IgD-negative memory B cell (primary cell): Measurements from ENCODE around the gene STMN3. TPM values are rescaled to one million over a fixed set of nuclear protein-coding genes. Genes with fewer than 3 reads are reported as not detected.

Source experiments
- H3K27ac Mint-ChIP-seq, 3 donors: one replicate each; pipeline ENCODE4 v1.8.0; 2020 to 2022; ENCODE audit warnings: mild to moderate bottlenecking in 3 of 3, mixed read lengths in 3 of 3, moderate library complexity in 1 of 3
- H3K27me3 Mint-ChIP-seq: one replicate; pipeline ENCODE4 v1.8.0; 2021; ENCODE audit warnings: mixed read lengths
- H3K36me3 Mint-ChIP-seq: one replicate; pipeline ENCODE4 v1.8.0; 2020; ENCODE audit warnings: mild to moderate bottlenecking, mixed read lengths
- H3K4me1 Mint-ChIP-seq, 3 donors: one replicate each; pipeline ENCODE4 v1.8.0; 2020 to 2022; ENCODE audit warnings: mixed read lengths in 3 of 3, mild to moderate bottlenecking in 1 of 3
- H3K4me3 Mint-ChIP-seq, 4 donors: one replicate each; pipeline ENCODE4 v1.8.0; 2020 to 2022; ENCODE audit warnings: mild to moderate bottlenecking in 4 of 4, mixed read lengths in 4 of 4, moderate library complexity in 3 of 4
- H3K9me3 Mint-ChIP-seq, 3 donors: one replicate each; pipeline ENCODE4 v1.8.0; 2020 to 2021; ENCODE audit warnings: mixed read lengths in 3 of 3, mild to moderate bottlenecking in 1 of 3
- polyA plus RNA-seq: library from polyadenylated mRNA; unstranded; fragments of 300-500 nt; fragmentation: Illumina TruSeq; gene quantifications from one replicate; pipeline ENCODE4 v1.2.3, GENCODE V29; 2021

Gene STMN3
- polyA plus RNA-seq, 1 donor from 2014 or later: 2.7 TPM

GRCh38 chr20:63628246-63628975 lies 24.8 kb downstream of the STMN3 start:
- Mint-ChIP-seq H3K27ac (peak overlapping the region; percentile 55 to 97 (median 89)), H3K9me3 (no peaks in the 10 kb centered on the region), H3K4me3 (peak overlapping the region; percentile 91 to 98 (median 95)), H3K36me3 (peaks cover 9% of the 10 kb centered on the region), H3K27me3 (no peaks in the 10 kb centered on the region), H3K4me1 (peaks cover 21 to 33% (median 23%) of the 10 kb centered on the region in 3 donors)

- Mint-ChIP-seq H3K27me3 (no peaks in the 10 kb centered on the region), H3K4me1 (peaks cover 22 to 30% (median 25%) of the 10 kb centered on the region in 3 donors), H3K4me3 (peak overlapping the region; percentile 91 to 98 (median 96)), H3K9me3 (no peaks in the 10 kb centered on the region), H3K27ac (peak overlapping the region; percentile 55 to 97 (median 89)), H3K36me3 (peaks cover 9% of the 10 kb centered on the region)
These were observed 25.4 kb downstream of the STMN3 start for GRCh38 chr20:63627751-63628245.

GRCh38 chr20:63627129-63627750 lies 26.0 kb downstream of the STMN3 start:
- peak overlapping the region; percentile 91 to 98 (median 96) for H3K4me3 Mint-ChIP-seq
- H3K27ac Mint-ChIP-seq: peak overlapping the region; percentile 77 to 89 (median 89)
- H3K4me1 Mint-ChIP-seq: peaks cover 23 to 29% (median 27%) of the 10 kb centered on the region in 3 donors
- H3K36me3 Mint-ChIP-seq: peaks cover 9% of the 10 kb centered on the region
- no peaks in the 10 kb centered on the region for H3K9me3 Mint-ChIP-seq
- no peaks in the 10 kb centered on the region for H3K27me3 Mint-ChIP-seq

- Mint-ChIP-seq H3K36me3 (peaks cover 9% of the 10 kb centered on the region), H3K4me1 (peaks cover 20 to 28% (median 26%) of the 10 kb centered on the region in 3 donors), H3K4me3 (peak within 1 kb of the TSS; percentile 91 to 98 (median 96)), H3K9me3 (no peaks in the 10 kb centered on the region), H3K27ac (peak within 1 kb of the TSS; percentile 94 to 97 (median 95)), H3K27me3 (no peaks in the 10 kb centered on the region)
These were observed 26.6 kb downstream of the STMN3 start, which contains the start of gene GMEB2 for GRCh38 chr20:63626424-63627128. Gene GMEB2 (minus strand): TSS chr20:63627101. CDS start chr20:63619397, 7,704 bp downstream.

GRCh38 chr20:63625771-63626423 lies 27.3 kb downstream of the STMN3 start:
- Mint-ChIP-seq H3K27me3 (no peaks in the 10 kb centered on the region), H3K9me3 (no peaks in the 10 kb centered on the region), H3K4me3 (peak overlapping the region; percentile 78 to 95 (median 90)), H3K4me1 (peaks cover 19 to 24% (median 24%) of the 10 kb centered on the region in 3 donors), H3K27ac (peak overlapping the region; percentile 94 to 95 (median 95)), H3K36me3 (peaks cover 9% of the 10 kb centered on the region)

- Mint-ChIP-seq H3K9me3 (no peaks in the 10 kb centered on the region), H3K27me3 (no peaks in the 10 kb centered on the region), H3K4me1 (peaks cover 20 to 24% (median 20%) of the 10 kb centered on the region in 3 donors), H3K27ac (peak overlapping the region in 1 of 3 donors; percentile 95), H3K4me3 (peak overlapping the region in 1 of 4 donors; percentile 88), H3K36me3 (peaks cover 6% of the 10 kb centered on the region)
These were observed 28.7 kb downstream of the STMN3 start for GRCh38 chr20:63624486-63624885.

GRCh38 chr20:63622732-63623131 lies 30.5 kb downstream of the STMN3 start:
- no peaks in the 10 kb centered on the region for H3K27me3 Mint-ChIP-seq
- peak overlapping the region in 1 of 4 donors; percentile 79 for H3K4me3 Mint-ChIP-seq
- peaks cover 11 to 13% (median 13%) of the 10 kb centered on the region in 3 donors for H3K4me1 Mint-ChIP-seq
- H3K27ac Mint-ChIP-seq: peak overlapping the region; percentile 50 to 69 (median 57)
- H3K9me3 Mint-ChIP-seq: no peaks in the 10 kb centered on the region
- no peaks in the 10 kb centered on the region for H3K36me3 Mint-ChIP-seq

GRCh38 chr20:63622096-63622495 lies 31.1 kb downstream of the STMN3 start:
- Mint-ChIP-seq H3K4me3 (peak overlapping the region in 1 of 4 donors; percentile 79), H3K27ac (peak overlapping the region in 2 of 3 donors; percentile 25 to 69), H3K9me3 (no peaks in the 10 kb centered on the region), H3K27me3 (no peaks in the 10 kb centered on the region), H3K36me3 (no peaks in the 10 kb centered on the region), H3K4me1 (peaks cover 13 to 15% (median 13%) of the 10 kb centered on the region in 3 donors)

- Mint-ChIP-seq H3K9me3 (no peaks in the 10 kb centered on the region), H3K27ac (no peak overlapping the region), H3K36me3 (no peaks in the 10 kb centered on the region), H3K27me3 (no peaks in the 10 kb centered on the region), H3K4me1 (peaks cover 13 to 16% (median 15%) of the 10 kb centered on the region in 3 donors), H3K4me3 (peak overlapping the region in 1 of 4 donors; percentile 81)
These were observed 32.2 kb downstream of the STMN3 start for GRCh38 chr20:63620991-63621390.

GRCh38 chr20:63619505-63619904 lies 33.7 kb downstream of the STMN3 start:
- Mint-ChIP-seq H3K4me1 (peaks cover 8 to 12% (median 10%) of the 10 kb centered on the region in 3 donors), H3K27me3 (no peaks in the 10 kb centered on the region), H3K27ac (peak overlapping the region in 2 of 3 donors; percentile 5 to 35), H3K4me3 (no peak overlapping the region), H3K9me3 (peaks cover 0 to 1% (median 0%) of the 10 kb centered on the region in 3 donors), H3K36me3 (peaks cover 3% of the 10 kb centered on the region)

GRCh38 chr20:63619086-63619485 lies 34.1 kb downstream of the STMN3 start:
- peaks cover 8 to 12% (median 8%) of the 10 kb centered on the region in 3 donors for H3K4me1 Mint-ChIP-seq
- peak overlapping the region in 1 of 3 donors; percentile 35 for H3K27ac Mint-ChIP-seq
- peaks cover 0 to 1% (median 0%) of the 10 kb centered on the region in 3 donors for H3K9me3 Mint-ChIP-seq
- peak overlapping the region in 1 of 4 donors; percentile 33 for H3K4me3 Mint-ChIP-seq
- H3K27me3 Mint-ChIP-seq: no peaks in the 10 kb centered on the region
- peaks cover 3% of the 10 kb centered on the region for H3K36me3 Mint-ChIP-seq

GRCh38 chr20:63618291-63618980 lies 34.8 kb downstream of the STMN3 start:
- Mint-ChIP-seq H3K36me3 (peaks cover 4% of the 10 kb centered on the region), H3K27me3 (no peaks in the 10 kb centered on the region), H3K4me1 (peaks cover 8 to 12% (median 8%) of the 10 kb centered on the region in 3 donors), H3K4me3 (peak overlapping the region in 2 of 4 donors; percentile 38 to 51), H3K9me3 (peaks cover 0 to 1% (median 0%) of the 10 kb centered on the region in 3 donors), H3K27ac (peak overlapping the region in 1 of 3 donors; percentile 75)

GRCh38 chr20:63617876-63618265 lies 35.4 kb downstream of the STMN3 start:
- Mint-ChIP-seq H3K4me1 (peaks cover 8 to 12% (median 10%) of the 10 kb centered on the region in 3 donors), H3K27ac (no peak overlapping the region), H3K27me3 (no peaks in the 10 kb centered on the region), H3K36me3 (peaks cover 4% of the 10 kb centered on the region), H3K4me3 (peak overlapping the region in 1 of 4 donors; percentile 51), H3K9me3 (peaks cover 0 to 1% (median 0%) of the 10 kb centered on the region in 3 donors)
